ENCODE measurements around the gene ERC2. TPM values are rescaled to one million over a fixed set of nuclear protein-coding genes. Genes with fewer than 3 reads are reported as not detected.

The ERC2 gene
- total and polyA plus RNA-seq, 2 of the 8 experiments (the other 6 are each of a cell fraction or from before 2014, with no cell fraction given) = 16.4 to 22.8 TPM

- Histone ChIP-seq H2AFZ (ENCODE audit: low read length) (no peak overlapping the region), H3K79me1 (ENCODE audit: low read depth, low read length) (no peaks in the 10 kb centered on the region), H3K23ac (ENCODE audit: insufficient read length) (no peak overlapping the region), H2AK5ac (ENCODE audit: low read depth, low read length) (0 out of 2 replicates have a peak overlapping the region, but pooled peaks have one; percentile 61), H3K4me1 (replicated peaks in 1 of 4; ENCODE audit: control insufficient read depth in 3 of 4, insufficient read depth in 4 of 4, low read length in 3 of 4) (peaks cover 3 to 8% (median 6%) of the 10 kb centered on the region in 4 experiments; a peak in 5 of 7 replicates), H3K56ac (replicated peaks; ENCODE audit: insufficient read length, low read depth, low read length) (no peak overlapping the region), H4K20me1 (replicated peaks in 1 of 2; ENCODE audit: control insufficient read depth in 1 of 2, insufficient read depth in 2 of 2, low read length in 2 of 2) (no peaks in the 10 kb centered on the region), H3K27me3 (replicated peaks in 1 of 4; ENCODE audit: control insufficient read depth in 3 of 4, extremely low read depth in 1 of 4, insufficient read depth in 3 of 4, low read length in 3 of 4) (no peaks in the 10 kb centered on the region), H3K9ac (replicated peaks in 1 of 4; ENCODE audit: extremely low read depth in 1 of 4, low read depth in 3 of 4, low read length in 3 of 4) (no peak overlapping the region), H4K8ac (ENCODE audit: extremely low read depth, insufficient read depth, low read length) (no peak overlapping the region), H4K5ac (ENCODE audit: insufficient read length, low read depth, low read length) (no peak overlapping the region), H3K4ac (replicated peaks; ENCODE audit: insufficient read length, low read depth, low read length) (no peak overlapping the region), H3K18ac (ENCODE audit: extremely low read depth, low read length) (no peak overlapping the region), H2BK120ac (replicated peaks; ENCODE audit: low read depth, low read length) (no peak overlapping the region), H3K14ac (ENCODE audit: insufficient read length) (no peak overlapping the region), H3K23me2 (ENCODE audit: low read depth, low read length) (no peaks in the 10 kb centered on the region), H3K4me2 (ENCODE audit: insufficient read depth in 1 of 2, low read depth in 2 of 2, low read length in 2 of 2) (no peak overlapping the region), H2BK12ac (ENCODE audit: low read depth, low read length) (0 out of 2 replicates have a peak overlapping the region, but pooled peaks have one; percentile 72), H2BK20ac (ENCODE audit: low read length) (peak overlapping the region; percentile 34), H3K27ac (ENCODE audit: low read depth, low read length) (no peak overlapping the region), H3K9me3 (ENCODE audit: insufficient read depth in 2 of 2, low read depth in 1 of 2, low read length in 1 of 2) (no peaks in the 10 kb centered on the region), H3K4me3 (ENCODE audit: extremely low read depth in 1 of 4, insufficient read depth in 2 of 4, low read depth in 3 of 4, low read length in 4 of 4) (no peak overlapping the region), H4K91ac (replicated peaks; ENCODE audit: insufficient read length, low read length) (no peak overlapping the region), H2BK5ac (ENCODE audit: low read depth, low read length) (no peak overlapping the region), H3K36me3 (ENCODE audit: control insufficient read depth in 2 of 4, insufficient read depth in 4 of 4, low read length in 3 of 4) (no peaks in the 10 kb centered on the region; a peak in 1 of 8 replicates), H2BK15ac (ENCODE audit: low read length) (0 out of 2 replicates have a peak overlapping the region, but pooled peaks have one; percentile 3), H3K79me2 (ENCODE audit: control insufficient read depth in 1 of 2, insufficient read depth in 2 of 2, low read length in 2 of 2) (no peaks in the 10 kb centered on the region)
- DNase-seq (ENCODE audit: low read depth in 1 of 2, low spot score in 2 of 2) (no peak), FAIRE-seq (no peak)
- 93% methylated on average over 5 of the region's 5 CpGs; no CpG with 5 or more reads in 1 of the 2 experiments for WGBS, 2 experiments (ENCODE audit: extremely low coverage in 1 of 2, insufficient coverage in 1 of 2, insufficient read length in 1 of 2, insufficient replicate concordance in 2 of 2, low coverage in 1 of 2, low lambda C conversion rate in 2 of 2, missing lambda C conversion rate in 1 of 2)
- ChIA-PET POLR2A (ENCODE audit: partially characterized antibody) (interaction anchor here (0.9 to 1.3 kb wide), 3 partner anchors 11 to 22 kb away, joined by 3 read pairs; no protein-coding TSS in a partner anchor), CTCF (ENCODE audit: partially characterized antibody) (interaction anchor here (0.7 to 1.5 kb wide), 4 partner anchors 13 to 35 kb away, joined by 3 to 5 read pairs (median 4); no protein-coding TSS in a partner anchor)
- no peak for TF ChIP-seq CEBPB (IDR thresholded peaks at IDR 0.05; ENCODE audit: low read depth, low read length)
- no peak for TF ChIP-seq EZH2 (IDR thresholded peaks at IDR 0.05; ENCODE audit: low read depth, low read length, severe bottlenecking)
- no peak for TF ChIP-seq NANOG (IDR thresholded peaks at IDR 0.05; ENCODE audit: insufficient read depth, low read depth, low read length, poor library complexity, severe bottlenecking)
- no peak for TF ChIP-seq FOSL1 (IDR thresholded peaks at IDR 0.05; ENCODE audit: insufficient read depth, low read depth, low read length)
- TF ChIP-seq KDM5A (IDR thresholded peaks at IDR 0.05; ENCODE audit: low read length) = no peak
- no peak for TF ChIP-seq POLR2AphosphoS5 (IDR thresholded peaks at IDR 0.05; ENCODE audit: low read depth, low read length)
- TF ChIP-seq RFX5 (IDR thresholded peaks at IDR 0.05; ENCODE audit: borderline replicate concordance, low read depth, low read length) = no peak
- no peak for TF ChIP-seq CBX5 (IDR thresholded peaks at IDR 0.05; ENCODE audit: low read depth, low read length)
Measured at GRCh38 chr3:55607175-55607574, 861.1 kb downstream of the ERC2 start.

All from H1 (cell line).